Measurements from ENCODE around the gene RBM5.

RBM5 gene

GRCh38 chr3:50140990-50141389, 52.3 kb downstream of the RBM5 start:
- no peak for DNase-seq

DNA sequence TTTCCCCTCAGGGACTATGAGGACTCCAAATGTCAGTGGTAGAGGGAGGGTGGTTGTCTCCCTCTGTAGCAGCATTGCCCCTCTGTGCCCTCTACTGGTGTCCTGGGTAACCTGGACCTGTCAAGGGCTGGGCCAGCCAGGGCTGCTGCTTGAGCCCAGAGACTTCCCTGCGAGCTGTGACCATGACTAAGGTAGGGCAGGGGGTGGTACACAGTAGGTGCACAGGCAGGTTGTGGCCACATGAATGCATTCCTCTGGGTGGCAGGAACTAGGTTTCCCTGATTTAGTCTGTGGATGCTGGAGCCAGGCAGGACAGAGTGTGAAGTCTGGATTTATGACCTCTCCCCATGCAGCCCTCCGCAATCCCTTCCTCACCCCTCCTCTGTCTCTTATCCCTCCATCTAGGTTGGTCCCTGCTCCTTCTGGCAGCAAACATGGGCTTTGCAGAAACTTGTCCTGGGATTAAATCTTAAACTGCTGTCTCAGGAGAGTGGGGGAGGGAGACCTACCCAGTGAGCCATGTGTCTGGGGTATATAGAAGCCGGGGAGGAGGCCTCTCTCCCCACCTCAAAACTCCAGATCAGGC, 57.7 kb downstream of the RBM5 start:
- no peak for DNase-seq

DNA sequence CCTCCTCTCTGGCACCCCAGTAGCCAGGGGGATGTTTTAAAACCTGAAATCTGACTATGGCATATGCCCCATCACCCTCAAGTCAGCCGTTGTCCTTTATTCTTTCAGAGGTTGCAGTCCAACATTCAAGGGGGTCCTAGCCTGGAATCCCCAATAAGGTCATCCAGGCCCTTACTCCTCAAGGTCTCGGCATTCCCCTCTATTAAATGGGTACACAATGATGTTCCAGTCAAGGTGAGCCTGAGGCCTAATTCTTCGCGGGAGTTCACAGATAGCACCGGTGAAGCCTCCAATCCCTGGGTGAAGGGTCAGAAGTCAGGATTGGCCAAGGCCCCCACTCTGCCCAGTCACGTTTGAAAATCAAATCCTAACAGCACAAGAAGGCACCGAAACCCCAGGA, 58.3 kb downstream of the RBM5 start:
- DNase-seq, result no peak

GRCh38 chr3:50147447-50147846, 58.7 kb downstream of the RBM5 start:
- no peak for DNase-seq

- DNase-seq, result no peak
Observed at GRCh38 chr3:50147861-50148260, 59.1 kb downstream of the RBM5 start.

DNA sequence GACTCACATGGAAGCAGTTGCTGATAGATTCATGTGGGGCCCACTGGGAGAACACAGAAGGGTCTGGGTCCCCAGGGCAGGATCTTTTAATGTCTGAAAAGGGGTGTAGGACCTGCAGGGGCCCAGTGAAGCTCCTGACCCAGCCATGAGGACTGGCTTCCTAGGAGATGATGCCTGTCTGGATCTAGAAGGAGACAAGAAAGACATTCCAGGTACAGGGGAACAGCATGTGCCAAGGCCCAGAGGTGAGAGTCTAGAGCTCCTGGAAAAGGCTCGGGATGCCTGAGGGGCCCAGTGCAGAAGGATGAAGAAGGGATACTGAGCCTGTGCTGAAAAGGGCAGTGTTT, 61.7 kb downstream of the RBM5 start:
- no peak for DNase-seq

- no peak for DNase-seq
Observed at GRCh38 chr3:50150863-50151686, 62.4 kb downstream of the RBM5 start.

- DNase-seq, result no peak
Observed at GRCh38 chr3:50151728-50152127, 63.0 kb downstream of the RBM5 start.

DNA sequence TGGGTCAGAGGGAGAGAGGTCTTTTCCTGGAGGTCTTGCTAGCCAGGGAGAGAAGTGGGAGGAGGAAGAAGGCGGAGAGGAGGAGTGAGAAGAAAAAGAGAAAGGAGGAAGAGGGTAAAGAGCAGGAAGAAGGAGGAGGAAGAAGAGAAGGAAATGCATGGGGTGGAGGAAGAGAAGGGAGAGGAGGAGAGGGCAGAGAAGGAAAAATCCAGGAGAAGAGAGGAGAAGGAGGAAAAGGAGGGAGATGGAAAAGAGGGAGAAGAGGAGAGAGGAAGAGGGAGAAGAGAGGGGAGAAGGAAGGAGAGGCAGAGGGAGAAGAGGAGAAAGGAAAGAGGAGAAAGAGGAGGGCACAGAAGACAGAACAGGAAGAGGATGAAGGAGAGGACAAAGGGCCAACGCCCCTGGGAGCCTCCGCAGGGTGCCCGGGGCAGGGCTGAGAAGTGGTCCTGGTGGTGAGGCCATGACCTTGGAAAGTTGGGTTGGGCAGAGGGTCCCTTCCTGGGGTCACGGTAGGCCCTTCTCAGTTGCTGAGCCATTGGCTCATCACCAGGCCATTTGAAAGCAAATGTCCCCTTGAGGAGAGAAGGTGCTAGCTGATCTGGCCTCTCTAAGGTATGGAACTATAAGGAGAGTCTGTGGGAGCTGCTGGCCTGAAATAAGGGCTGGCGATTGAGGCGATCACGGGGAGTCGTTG, 65.2 kb downstream of the RBM5 start:
- no peak for DNase-seq

DNA sequence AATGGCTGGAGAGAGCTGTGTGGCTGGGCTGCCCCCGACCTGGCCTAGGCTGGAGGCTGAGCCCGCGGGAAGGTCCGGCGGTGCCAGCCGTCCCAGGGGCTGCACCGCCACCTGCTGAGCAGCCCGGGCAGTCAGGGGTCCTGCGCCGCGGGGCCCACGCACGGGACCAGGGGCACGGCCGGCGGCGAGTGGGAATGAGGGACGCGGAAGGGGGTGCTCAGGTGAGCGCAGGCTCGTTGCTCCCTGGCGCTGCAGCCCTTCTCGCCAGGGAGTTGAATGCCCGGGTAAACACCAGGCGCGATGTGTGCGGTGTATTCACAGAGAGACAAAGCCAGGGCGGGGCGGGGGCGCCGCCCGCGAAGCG, 65.7 kb downstream of the RBM5 start:
- DNase-seq, result no peak

GRCh38 chr3:50154840-50155490, 66.2 kb downstream of the RBM5 start, which contains the start of gene SEMA3F:
Gene SEMA3F (plus strand): TSS chr3:50155324. CDS start chr3:50159623, 4,299 bp downstream.
- no peak for DNase-seq

- no peak for DNase-seq
Observed at GRCh38 chr3:50155491-50155878, 66.8 kb downstream of the RBM5 start.

DNA sequence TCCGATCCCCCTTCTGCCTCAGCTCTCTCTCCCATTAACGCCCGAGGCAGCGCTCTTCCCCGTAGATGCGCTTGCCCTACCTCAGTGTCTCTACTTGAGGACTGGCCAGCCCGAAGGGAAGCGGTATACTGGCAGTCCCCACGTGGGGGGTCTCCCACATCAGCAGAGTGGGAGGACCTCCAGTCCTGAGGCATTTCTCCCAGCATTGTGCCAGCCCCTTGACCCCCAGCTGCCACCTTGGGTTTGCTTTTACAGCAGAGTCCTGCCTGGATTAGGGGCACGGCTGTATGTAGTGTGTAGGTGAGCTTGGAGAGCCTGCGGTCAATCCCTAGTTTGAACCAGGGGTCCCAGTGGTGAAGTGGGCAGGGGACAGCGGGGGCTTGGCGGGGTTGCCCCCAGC, 67.2 kb downstream of the RBM5 start:
- no peak for DNase-seq

DNA sequence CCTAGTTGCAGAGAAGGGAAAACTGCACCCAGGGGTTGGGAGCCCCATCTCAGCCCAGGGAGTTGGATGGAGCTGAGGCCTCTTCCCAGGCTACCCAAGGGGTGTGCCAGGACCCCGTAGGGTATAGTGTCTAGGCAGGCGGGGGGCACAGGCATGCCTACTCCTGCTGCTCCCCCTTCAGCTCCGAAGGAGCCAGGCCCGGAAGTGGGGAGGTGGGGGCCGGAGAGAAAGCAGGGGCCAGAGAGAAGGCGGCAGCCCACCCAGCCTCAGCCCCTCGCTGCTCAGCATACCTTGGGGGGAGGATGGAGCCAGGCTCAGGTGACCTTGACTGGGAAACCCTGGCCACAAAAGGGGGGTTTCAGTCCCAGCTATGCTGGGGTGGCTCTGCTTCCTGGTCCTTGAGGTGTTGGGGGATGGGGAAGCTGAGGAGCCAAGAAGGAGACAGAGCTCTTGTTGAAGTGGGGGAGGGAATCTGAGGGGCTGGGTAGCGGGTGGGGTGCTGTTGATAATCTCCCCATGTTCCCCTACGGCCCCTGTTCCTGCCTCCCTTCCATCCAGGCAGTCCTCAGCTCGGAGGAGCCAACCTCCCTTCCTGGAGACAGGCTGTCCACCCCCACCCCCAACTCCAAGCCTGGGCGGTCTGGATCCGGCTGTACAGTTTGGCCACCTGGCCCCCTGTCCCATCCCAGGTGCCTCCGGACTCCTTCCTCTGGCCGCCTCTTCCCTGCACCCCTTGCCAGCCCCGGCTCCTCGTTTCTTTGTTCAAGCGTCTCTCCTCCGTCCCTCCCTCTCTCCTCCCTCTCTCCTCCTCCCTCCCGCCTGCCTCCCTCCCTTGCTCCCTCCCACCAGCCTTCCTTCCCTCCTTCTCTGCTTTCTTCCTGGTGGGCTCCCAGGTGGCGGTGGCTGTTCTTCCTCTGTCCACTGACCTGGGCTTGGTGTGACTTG, 68.1 kb downstream of the RBM5 start:
- DNase-seq, result no peak

- DNase-seq, result no peak
Observed at GRCh38 chr3:50157827-50158529, 69.3 kb downstream of the RBM5 start.

GRCh38 chr3:50158530-50159146, 69.9 kb downstream of the RBM5 start:
- no peak for DNase-seq

GRCh38 chr3:50160561-50160983, 71.9 kb downstream of the RBM5 start:
- no peak for DNase-seq

GRCh38 chr3:50161320-50161719, 72.6 kb downstream of the RBM5 start:
- no peak for DNase-seq

- no peak for DNase-seq
Observed at GRCh38 chr3:50162034-50162883, 73.5 kb downstream of the RBM5 start.

All from NCI-H524 treated with DMSO at 0.1 percent for 48 hours (cell line).